HG03045 (cell line): ENCODE results near the gene SLC39A1.

Source experiments
- ATAC-seq: cut with Tn5 transposase; IDR thresholded peaks from one replicate; pipeline ENCODE4 v1.9.1; 2021; ENCODE audit warnings: mild to moderate bottlenecking, moderate library complexity; ENCODE audit not compliant: unreplicated experiment

SLC39A1 gene

GRCh38 chr1:153953859-153954365, 9.4 kb downstream of the SLC39A1 start:
- ATAC-seq: no peak

GRCh38 chr1:153951801-153952200, 11.5 kb downstream of the SLC39A1 start:
- ATAC-seq: no peak

GRCh38 chr1:153951183-153951582, 12.2 kb downstream of the SLC39A1 start:
- ATAC-seq: no peak

- ATAC-seq: peak; percentile 56
These were observed 16.6 kb downstream of the SLC39A1 start, which contains the start of gene DENND4B for GRCh38 chr1:153946622-153947241. Gene DENND4B (minus strand): TSS chr1:153946718. CDS start chr1:153944374, 2,344 bp downstream.

DNA sequence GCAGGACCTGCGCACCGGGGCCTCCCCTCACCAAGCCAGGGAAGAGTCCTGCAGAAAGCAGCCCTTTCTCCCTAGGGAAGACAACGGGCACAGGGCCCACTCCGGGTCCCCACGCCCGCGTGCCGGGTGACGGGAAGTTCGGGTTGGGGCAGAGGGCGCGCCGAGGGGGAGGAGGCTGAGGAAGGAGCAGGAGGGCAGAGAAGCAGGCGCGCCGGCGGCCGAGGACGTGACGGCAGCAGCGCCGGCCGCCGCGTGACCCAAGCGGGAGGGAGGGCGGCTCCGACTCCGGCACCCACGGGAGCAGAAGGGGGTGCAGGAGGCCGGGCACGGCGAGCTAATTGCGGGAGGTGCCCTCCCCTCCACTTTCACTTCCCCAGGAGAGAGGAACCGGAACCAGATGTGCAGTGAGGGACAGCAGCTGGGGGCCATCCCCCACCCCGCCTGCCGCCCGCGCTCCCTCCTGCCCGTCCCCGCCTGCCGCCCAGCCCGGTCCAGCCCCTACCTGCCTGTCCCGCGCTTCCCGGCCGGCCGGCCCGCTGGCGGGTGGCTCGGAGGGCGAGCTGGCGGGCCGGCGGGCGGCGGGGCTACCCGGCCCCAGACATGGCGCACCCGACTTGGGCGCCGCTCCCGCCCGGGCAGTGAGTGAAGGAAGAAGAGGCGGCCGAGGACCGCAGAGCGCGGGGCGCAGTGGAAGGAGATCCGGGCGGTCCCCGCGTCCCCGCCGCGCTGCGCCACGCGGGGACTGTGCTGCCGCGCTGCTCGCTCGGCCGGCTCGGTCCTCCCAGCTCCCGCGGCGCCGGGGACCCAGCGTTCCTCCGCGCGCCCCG, 17.3 kb downstream of the SLC39A1 start:
- ATAC-seq: peak; percentile 70

DNA sequence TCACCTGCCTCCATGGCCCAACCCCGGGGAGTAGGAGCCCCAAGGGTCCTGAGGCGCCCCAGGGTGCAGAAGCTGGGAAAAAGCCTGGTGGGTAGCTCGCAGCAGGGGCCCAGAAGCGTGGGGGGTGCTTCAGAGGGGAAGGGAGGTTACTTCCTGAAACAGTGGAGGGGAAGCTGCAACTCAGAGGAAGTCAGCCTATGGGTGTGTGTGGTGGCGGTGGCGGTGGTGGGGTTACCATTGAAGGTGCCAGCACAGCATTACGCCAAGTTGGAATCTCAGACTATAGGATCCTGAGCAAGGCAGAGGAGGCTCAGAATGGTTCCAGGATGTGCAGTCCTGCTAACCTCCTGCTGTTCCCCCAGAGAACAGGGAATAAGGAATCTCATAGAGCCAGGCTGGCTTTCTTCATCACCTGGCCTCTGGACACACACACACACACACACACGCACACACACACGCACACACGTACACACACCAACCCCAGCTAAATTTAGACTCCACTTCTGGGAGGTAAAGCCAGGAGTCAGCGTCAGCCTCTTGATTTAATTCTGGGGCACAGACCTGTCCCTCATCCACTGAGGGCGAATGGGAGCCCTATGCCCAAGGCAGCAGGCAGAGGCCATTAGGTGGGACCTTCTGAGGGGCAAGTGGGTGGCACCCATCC, 18.1 kb downstream of the SLC39A1 start:
- ATAC-seq: no peak

GRCh38 chr1:153944827-153945117, 18.6 kb downstream of the SLC39A1 start:
- ATAC-seq: no peak

- no peak for ATAC-seq
These were observed 19.1 kb downstream of the SLC39A1 start for GRCh38 chr1:153944005-153944826.

GRCh38 chr1:153942766-153943549, 20.4 kb downstream of the SLC39A1 start:
- no peak for ATAC-seq

DNA sequence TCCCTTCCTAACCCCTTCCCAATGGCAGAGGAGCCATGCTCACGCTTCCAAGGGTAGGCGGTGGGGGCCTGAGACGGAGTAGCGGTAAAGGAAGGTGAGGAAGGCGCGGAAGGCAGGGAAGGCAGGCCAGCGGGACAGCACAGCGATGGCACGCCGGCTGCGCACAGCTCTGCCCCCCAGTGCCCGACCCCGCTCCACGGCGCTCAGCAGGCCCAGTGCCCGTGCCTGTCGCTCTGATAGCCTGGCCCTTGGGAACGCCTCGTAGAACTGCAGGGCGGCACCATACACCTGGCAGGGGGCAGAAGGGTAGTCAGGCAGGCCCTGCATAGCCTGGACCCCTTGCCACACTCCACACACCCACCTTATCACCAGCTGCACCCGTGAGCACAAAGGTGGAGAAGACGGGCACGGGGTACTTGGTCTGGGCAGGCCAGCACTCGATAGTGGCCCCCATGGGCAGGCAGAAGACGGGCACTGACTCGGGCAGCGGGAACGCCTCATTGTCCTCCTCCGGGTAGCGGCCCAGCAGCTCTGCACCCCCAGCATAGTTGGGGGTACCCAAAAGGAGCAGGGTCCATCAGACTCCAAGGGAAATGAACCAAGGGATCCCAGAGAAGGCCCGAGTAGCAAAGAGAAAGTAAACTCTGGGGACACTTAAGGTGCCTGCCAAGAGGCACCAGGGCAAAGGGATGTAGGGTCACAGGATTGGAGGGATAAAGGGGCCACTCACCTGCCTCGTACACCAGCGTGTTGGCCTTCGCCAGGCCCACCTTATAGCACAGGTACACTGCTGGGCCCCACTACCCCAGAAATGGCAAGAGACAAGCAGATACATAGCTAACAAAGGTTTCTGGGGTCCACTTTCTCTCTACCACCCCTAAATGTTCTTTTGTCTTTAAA, 21.3 kb downstream of the SLC39A1 start:
- no peak for ATAC-seq

GRCh38 chr1:153940756-153941155, 22.6 kb downstream of the SLC39A1 start:
- ATAC-seq: no peak

DNA sequence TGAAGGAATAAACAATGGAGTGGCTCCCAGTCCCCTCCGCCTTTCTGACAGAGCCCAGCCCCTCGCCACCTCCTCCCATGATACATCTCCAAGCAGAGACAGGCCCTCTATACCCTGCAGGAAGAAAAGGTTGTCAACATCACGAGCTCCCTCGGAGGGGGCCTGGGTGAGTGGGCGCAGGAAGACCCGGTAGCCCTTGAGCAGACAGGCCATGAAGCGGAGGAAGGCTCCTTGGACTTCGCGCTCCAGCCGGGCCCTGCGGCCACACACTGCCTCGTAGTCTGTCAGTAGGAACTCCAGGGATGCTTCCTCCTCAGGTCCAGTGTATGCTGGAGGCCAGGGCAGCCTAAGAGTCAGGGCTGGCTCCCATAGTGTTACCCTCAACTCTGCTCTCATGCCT, 23.9 kb downstream of the SLC39A1 start:
- ATAC-seq: no peak

GRCh38 chr1:153938996-153939395, 24.3 kb downstream of the SLC39A1 start:
- no peak for ATAC-seq

GRCh38 chr1:153937331-153937730, 26.0 kb downstream of the SLC39A1 start:
- ATAC-seq: no peak

GRCh38 chr1:153936011-153936802, 27.1 kb downstream of the SLC39A1 start:
- ATAC-seq: no peak

GRCh38 chr1:153934746-153935145, 28.6 kb downstream of the SLC39A1 start:
- ATAC-seq: no peak

- ATAC-seq: no peak
These were observed 29.4 kb downstream of the SLC39A1 start for GRCh38 chr1:153933955-153934354.

DNA sequence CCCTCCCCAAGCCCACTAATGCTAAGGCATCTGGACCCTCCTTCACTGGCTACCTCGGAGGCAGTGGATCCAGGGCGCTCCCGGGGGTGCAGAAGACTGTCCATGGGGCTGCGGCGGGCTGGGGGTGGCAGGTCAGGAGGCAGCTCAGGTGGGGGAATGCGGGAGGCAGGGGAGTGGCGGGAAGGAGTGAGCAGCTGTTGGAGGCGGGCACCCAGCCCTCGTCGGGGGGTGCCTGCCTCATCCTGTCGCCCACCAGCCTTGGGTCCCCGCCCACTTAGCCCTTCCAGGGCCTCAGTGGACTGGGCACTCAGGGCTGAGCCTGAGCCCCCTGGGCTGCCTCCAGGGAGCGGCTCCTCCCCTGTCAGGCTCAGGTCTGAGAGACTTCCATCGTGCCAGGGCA, 29.9 kb downstream of the SLC39A1 start:
- ATAC-seq: no peak
